Upper lobe of left lung (tissue), 6 donors: ENCODE results near the gene GPR108. TPM values are rescaled to one million over a fixed set of nuclear protein-coding genes. Genes with fewer than 3 reads are reported as not detected.

Experiments used
- ATAC-seq, 2 donors: fragments of 200-7000 bp; cut with Tn5 transposase; one replicate each; pipeline ENCODE4 v1.9.1; 2022; ENCODE audit warnings: mild to moderate bottlenecking in 2 of 2, moderate library complexity in 2 of 2; ENCODE audit not compliant: low FRiP score in 2 of 2
- DNase-seq, 2 donors: peaks; one replicate each; pipeline ENCODE4 v3.0.0-alpha.2; 2019 to 2020
- H3K27ac ChIP-seq, 4 donors: fragments of 200-600 bp; sonication (generic); one replicate each; pipeline ENCODE4 v1.5.1; 2016 to 2019
- H3K27me3 ChIP-seq, 4 donors: fragments of 200-600 bp; sonication (generic); one replicate each; pipeline ENCODE4 v1.5.1; 2017 to 2019
- H3K36me3 ChIP-seq, 4 donors: fragments of 200-600 bp; sonication (generic); one replicate each; pipeline ENCODE4 v1.5.1; 2016 to 2019
- H3K4me1 ChIP-seq, 4 donors: fragments of 200-600 bp; sonication (generic); one replicate each; pipeline ENCODE4 v1.5.1; 2018 to 2019
- H3K4me3 ChIP-seq, 4 donors: fragments of 200-600 bp; sonication (generic); one replicate each; pipeline ENCODE4 v1.5.1; 2017 to 2019; ENCODE audit warnings: mild to moderate bottlenecking in 2 of 4, moderate library complexity in 1 of 4
- H3K9me3 ChIP-seq, 4 donors: fragments of 200-600 bp; sonication (generic); one replicate each; pipeline ENCODE4 v1.5.1; 2018 to 2019
- EP300 ChIP-seq, 4 donors: sonication (generic); formaldehyde crosslinking; IDR thresholded peaks; one replicate each; pipeline ENCODE4 v1.5.1; 2017; ENCODE audit warnings: antibody characterized with exemption in 4 of 4, control low read depth in 2 of 4
- POLR2A ChIP-seq, 4 donors: fragments of 450-650 bp; IDR thresholded peaks; one replicate each; pipeline ENCODE4 v1.5.1; 2016 to 2017; ENCODE audit warnings: antibody characterized with exemption in 4 of 4, mild to moderate bottlenecking in 2 of 4
- POLR2AphosphoS5 ChIP-seq, 2 donors: sonication (generic); formaldehyde crosslinking; IDR thresholded peaks; one replicate each; pipeline ENCODE4 v1.5.1; 2017; ENCODE audit warnings: antibody characterized with exemption in 2 of 2
- WGBS, 2 donors: methylation state at CpG; one replicate each; pipeline ENCODE4 v1.1.5; 2017 to 2018; 5-methylcytosine and 5-hydroxymethylcytosine counted together
- total RNA-seq, 6 donors: library from RNA; depleted of rRNA in 4 of 6; stranded (reverse); fragments of >200 nt in 4 of 6; gene quantifications; one replicate each; pipeline versions ENCODE4 v1.1.0 to v1.2.1, GENCODE V29; 2016 to 2021
- TF ChIP-seq, protein P1 (sequence below), 6 experiments: fragments of 450-650 bp in 4 of 6; fragments of 200-600 bp in 2 of 6; sonication (generic) in 2 of 6; IDR thresholded peaks; one replicate each; pipeline ENCODE4 v1.5.1; 2016 to 2019; ENCODE audit warnings: antibody characterized with exemption in 6 of 6
- donor health status: DM: no; HTN: no; CAD: no; lungs with moderate emphysema.
- donor health status: DM: no; HTN: yes; CAD: no; lungs with severe emphysema.

Gene GPR108
- total RNA-seq, 6 donors from 2014 or later: 51.6 to 105 (median 69.0) TPM

DNA sequence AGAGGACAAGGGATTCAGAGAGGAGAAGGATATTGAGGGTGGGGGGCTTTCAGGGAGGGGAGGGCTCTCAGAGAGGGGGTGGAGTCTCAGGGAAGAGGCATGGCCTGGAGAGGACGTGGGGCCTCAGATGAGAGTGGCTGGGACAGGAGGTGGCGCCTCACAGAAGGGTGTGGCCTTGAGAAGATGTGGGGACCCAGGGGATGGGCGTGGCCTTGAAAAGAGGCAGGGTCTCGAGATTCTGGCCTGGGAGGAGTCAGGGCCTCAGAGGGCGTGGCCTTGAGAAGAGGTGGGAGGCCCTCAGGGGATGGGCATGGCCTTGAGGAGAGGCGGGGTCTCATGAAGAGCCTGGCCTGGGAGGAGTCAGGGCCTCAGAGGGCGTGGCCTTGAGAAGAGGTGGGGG lies 43.7 kb downstream of the GPR108 start:
- DNase-seq: no peak
- no peak for ATAC-seq

DNA sequence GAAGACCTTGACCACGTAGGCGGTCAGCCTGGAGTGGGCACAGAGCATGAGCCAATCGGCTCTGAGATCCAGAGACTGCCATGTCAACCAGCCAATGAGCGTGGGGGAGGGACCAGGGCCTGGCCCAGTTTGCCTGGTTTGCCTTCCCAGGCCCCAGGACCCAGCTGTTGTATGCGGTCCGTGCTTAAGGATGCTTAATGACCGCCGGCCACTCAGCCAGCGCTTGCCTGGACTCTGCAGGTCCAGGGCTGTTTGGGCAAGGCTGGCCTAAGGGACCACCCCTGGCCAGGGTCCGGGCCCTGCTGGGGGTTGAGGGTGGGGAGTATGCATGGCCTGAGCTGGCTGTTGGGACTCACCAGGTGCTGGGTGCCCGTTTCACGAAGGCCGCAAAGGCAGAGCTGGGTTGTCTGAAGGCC lies 44.3 kb downstream of the GPR108 start:
- H3K27me3 ChIP-seq: no peaks in the 10 kb centered on the region
- peaks cover 0 to 53% (median 29%) of the 10 kb centered on the region in 4 donors for H3K36me3 ChIP-seq
- H3K27ac ChIP-seq: no peak overlapping the region
- no peaks in the 10 kb centered on the region for H3K9me3 ChIP-seq
- H3K4me3 ChIP-seq: no peak overlapping the region
- WGBS, 2 donors: 89 to 93% methylated on average over 7 to 13 of the region's 13 CpGs
- no peak for TF ChIP-seq EP300 (IDR thresholded peaks at IDR 0.05)
- TF ChIP-seq, protein P1, sequence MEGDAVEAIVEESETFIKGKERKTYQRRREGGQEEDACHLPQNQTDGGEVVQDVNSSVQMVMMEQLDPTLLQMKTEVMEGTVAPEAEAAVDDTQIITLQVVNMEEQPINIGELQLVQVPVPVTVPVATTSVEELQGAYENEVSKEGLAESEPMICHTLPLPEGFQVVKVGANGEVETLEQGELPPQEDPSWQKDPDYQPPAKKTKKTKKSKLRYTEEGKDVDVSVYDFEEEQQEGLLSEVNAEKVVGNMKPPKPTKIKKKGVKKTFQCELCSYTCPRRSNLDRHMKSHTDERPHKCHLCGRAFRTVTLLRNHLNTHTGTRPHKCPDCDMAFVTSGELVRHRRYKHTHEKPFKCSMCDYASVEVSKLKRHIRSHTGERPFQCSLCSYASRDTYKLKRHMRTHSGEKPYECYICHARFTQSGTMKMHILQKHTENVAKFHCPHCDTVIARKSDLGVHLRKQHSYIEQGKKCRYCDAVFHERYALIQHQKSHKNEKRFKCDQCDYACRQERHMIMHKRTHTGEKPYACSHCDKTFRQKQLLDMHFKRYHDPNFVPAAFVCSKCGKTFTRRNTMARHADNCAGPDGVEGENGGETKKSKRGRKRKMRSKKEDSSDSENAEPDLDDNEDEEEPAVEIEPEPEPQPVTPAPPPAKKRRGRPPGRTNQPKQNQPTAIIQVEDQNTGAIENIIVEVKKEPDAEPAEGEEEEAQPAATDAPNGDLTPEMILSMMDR (IDR thresholded peaks at IDR 0.05): no peak
- no peak for TF ChIP-seq POLR2A (IDR thresholded peaks at IDR 0.05)
- no peak for TF ChIP-seq POLR2AphosphoS5 (IDR thresholded peaks at IDR 0.05)
- no peaks in the 10 kb centered on the region for H3K4me1 ChIP-seq
- DNase-seq: peak in 1 of 2 donors; percentile 67
- peak; percentile 8 to 53 for ATAC-seq

More for the DNA sequence above, 43.7 kb downstream of the GPR108 start:
- Histone ChIP-seq H3K27me3 (no peaks in the 10 kb centered on the region), H3K9me3 (no peaks in the 10 kb centered on the region), H3K4me1 (no peaks in the 10 kb centered on the region), H3K27ac (no peak overlapping the region), H3K4me3 (no peak overlapping the region), H3K36me3 (peaks cover 0 to 55% (median 29%) of the 10 kb centered on the region in 4 donors)
- no peak for TF ChIP-seq POLR2A (IDR thresholded peaks at IDR 0.05)
- TF ChIP-seq, protein P1 (IDR thresholded peaks at IDR 0.05): no peak
- no peak for TF ChIP-seq POLR2AphosphoS5 (IDR thresholded peaks at IDR 0.05)
- TF ChIP-seq EP300 (IDR thresholded peaks at IDR 0.05): no peak
- 71 to 75% methylated on average over 6 to 7 of the region's 7 CpGs for WGBS, 2 donors

DNA sequence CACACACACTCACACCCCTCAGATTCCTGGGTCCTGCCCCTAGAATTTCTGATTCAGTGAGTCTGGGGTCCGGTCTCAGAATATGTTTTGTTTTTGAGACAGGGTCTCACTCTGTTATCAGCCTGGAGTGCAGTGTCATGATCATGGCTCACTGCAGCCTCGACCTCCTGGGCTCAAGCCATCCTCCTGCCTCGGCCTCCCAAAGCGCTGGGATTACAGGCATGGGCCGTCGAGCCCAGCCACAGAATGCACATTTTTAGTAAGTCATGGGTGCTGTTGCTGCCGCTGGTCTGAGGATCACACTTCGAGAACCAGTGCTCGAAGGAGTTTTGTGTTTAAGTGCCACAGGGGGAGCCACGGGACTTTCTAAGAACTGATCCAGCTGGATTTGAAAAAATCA lies 45.4 kb downstream of the GPR108 start:
- peaks cover 0 to 45% (median 23%) of the 10 kb centered on the region in 4 donors for H3K36me3 ChIP-seq
- TF ChIP-seq EP300 (IDR thresholded peaks at IDR 0.05) (no peak), POLR2AphosphoS5 (IDR thresholded peaks at IDR 0.05) (no peak)
- no peak overlapping the region for H3K27ac ChIP-seq
- no peaks in the 10 kb centered on the region for H3K27me3 ChIP-seq
- H3K9me3 ChIP-seq: no peaks in the 10 kb centered on the region
- 86 to 87% methylated on average over 10 of the region's 10 CpGs for WGBS, 2 donors
- no peak overlapping the region for H3K4me3 ChIP-seq
- DNase-seq: no peak
- no peak for ATAC-seq
- H3K4me1 ChIP-seq: no peaks in the 10 kb centered on the region

DNA sequence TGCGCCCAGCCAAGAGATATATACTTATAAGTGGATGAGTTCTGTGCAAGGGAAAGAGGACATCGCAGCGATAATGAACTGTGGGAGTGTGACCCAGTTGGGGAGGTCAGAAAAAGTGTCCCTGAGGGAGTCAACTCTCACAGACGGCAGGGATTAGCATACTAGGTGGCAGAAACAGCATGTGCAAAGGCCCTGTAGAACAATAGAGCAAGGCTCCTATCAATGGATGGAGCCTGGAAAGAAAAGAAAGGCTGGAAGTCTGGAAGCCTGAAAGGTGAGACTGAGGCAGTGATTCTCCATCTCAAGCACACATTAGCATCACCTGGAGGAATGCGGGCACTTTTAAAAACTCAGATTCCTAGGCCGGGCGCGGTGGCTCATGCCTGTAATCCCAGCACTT lies 46.0 kb downstream of the GPR108 start:
- no peak overlapping the region for H3K4me3 ChIP-seq
- peaks cover 3 to 43% (median 23%) of the 10 kb centered on the region in 4 donors for H3K36me3 ChIP-seq
- H3K9me3 ChIP-seq: no peaks in the 10 kb centered on the region
- ATAC-seq (no peak), DNase-seq (no peak)
- no peaks in the 10 kb centered on the region for H3K27me3 ChIP-seq
- H3K27ac ChIP-seq: no peak overlapping the region
- no peaks in the 10 kb centered on the region for H3K4me1 ChIP-seq
- 88 to 94% methylated on average over 8 of the region's 8 CpGs for WGBS, 2 donors
- TF ChIP-seq EP300 (IDR thresholded peaks at IDR 0.05): no peak
- TF ChIP-seq POLR2A (IDR thresholded peaks at IDR 0.05): no peak

DNA sequence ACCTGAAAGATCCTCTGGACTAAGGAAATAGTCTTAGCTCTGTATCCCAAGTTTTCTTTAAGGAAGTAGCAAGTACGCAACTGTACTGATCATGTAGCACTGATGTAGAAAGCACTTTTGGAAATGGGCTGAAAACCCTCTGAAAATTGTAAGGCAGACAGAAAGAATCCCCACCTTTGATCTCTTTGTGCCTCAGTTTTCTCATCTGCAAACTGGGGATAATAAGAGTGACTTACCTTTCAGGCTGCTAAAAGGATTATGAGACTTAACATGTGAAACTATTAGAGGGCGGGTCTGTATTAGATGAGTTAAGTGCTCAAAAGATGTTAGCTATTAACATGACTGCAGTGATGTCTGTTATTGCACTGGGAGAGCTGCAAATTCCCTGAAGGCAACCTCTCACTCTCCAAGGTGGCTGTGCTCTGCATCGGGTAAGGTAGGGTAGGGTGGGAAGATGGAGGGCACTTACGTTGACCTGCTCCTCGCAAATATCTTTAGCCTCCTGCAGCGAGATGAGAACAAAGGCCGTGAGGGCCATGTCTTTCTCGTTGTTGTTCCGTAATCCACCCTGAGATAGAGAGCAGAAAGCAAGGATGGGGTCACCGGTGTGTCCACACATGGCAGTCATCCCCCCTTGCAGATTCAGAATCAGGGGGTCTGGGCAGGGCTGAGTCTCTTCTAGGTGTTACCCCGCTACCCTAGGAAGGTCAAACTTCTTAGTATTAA lies 47.1 kb downstream of the GPR108 start:
- Histone ChIP-seq H3K27me3 (no peaks in the 10 kb centered on the region), H3K4me1 (no peaks in the 10 kb centered on the region), H3K27ac (no peak overlapping the region), H3K4me3 (no peak overlapping the region), H3K36me3 (peaks cover 3 to 50% (median 29%) of the 10 kb centered on the region in 4 donors), H3K9me3 (no peaks in the 10 kb centered on the region)
- DNase-seq: no peak
- WGBS, 2 donors: 88 to 93% methylated on average over 11 of the region's 11 CpGs
- ATAC-seq: no peak
- no peak for TF ChIP-seq POLR2AphosphoS5 (IDR thresholded peaks at IDR 0.05)
- no peak for TF ChIP-seq POLR2A (IDR thresholded peaks at IDR 0.05)
- TF ChIP-seq EP300 (IDR thresholded peaks at IDR 0.05): no peak
- TF ChIP-seq, protein P1 (IDR thresholded peaks at IDR 0.05): no peak

DNA sequence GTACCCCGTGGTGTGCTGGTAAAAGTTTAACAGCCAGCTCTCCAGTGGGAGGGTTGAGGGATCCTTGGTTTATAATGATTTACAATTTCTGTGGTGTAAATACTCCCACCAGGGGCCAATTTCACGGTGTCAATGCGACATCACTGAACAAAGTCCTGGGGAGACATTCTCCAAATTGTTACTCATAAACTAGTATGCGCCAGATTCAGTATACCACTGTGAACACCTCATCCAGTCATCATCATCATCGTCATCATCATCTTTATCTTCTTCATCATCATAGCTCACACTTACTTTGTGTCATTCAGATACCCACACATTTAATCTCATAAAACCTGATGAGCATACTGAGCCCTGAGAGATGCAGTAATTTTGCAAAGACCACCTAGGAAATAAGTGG lies 50.3 kb downstream of the GPR108 start:
- ATAC-seq (no peak), DNase-seq (no peak)
- TF ChIP-seq EP300 (IDR thresholded peaks at IDR 0.05): no peak
- TF ChIP-seq, protein P1 (IDR thresholded peaks at IDR 0.05): no peak
- no peak for TF ChIP-seq POLR2A (IDR thresholded peaks at IDR 0.05)
- no peak for TF ChIP-seq POLR2AphosphoS5 (IDR thresholded peaks at IDR 0.05)
- H3K4me1 ChIP-seq: no peaks in the 10 kb centered on the region
- H3K4me3 ChIP-seq: no peak overlapping the region
- no peaks in the 10 kb centered on the region for H3K9me3 ChIP-seq
- H3K36me3 ChIP-seq: peaks cover 7 to 43% (median 23%) of the 10 kb centered on the region in 4 donors
- no peaks in the 10 kb centered on the region for H3K27me3 ChIP-seq
- 74% methylated on average over 5 of the region's 5 CpGs for WGBS, 2 donors
- no peak overlapping the region for H3K27ac ChIP-seq
